ENCODE measurements around the gene KREMEN1.

KREMEN1 gene

GRCh38 chr22:29060931-29061330 is 11.9 kb upstream of the KREMEN1 start:
- no peaks in the 10 kb centered on the region for H3K36me3 ChIP-seq (ENCODE audit: insufficient read depth, low read length)
- no peak overlapping the region for H3K27ac ChIP-seq (ENCODE audit: low read length)
- H3K4me1 ChIP-seq (ENCODE audit: insufficient read depth, low read length), result peaks cover 21% of the 10 kb centered on the region
- H3K27me3 ChIP-seq (ENCODE audit: insufficient read depth, low read length, poor library complexity), result no peaks in the 10 kb centered on the region
- H2AFZ ChIP-seq (ENCODE audit: low read depth, low read length), result no peak overlapping the region
- H4K20me1 ChIP-seq (ENCODE audit: insufficient read depth, low read length), result no peaks in the 10 kb centered on the region
- H3K4me2 ChIP-seq (ENCODE audit: insufficient read depth, low read length), result no peak overlapping the region
- no peak for DNase-seq
- H3K4me3 ChIP-seq (ENCODE audit: low read depth in 1 of 2, low read length in 2 of 2), result no peak overlapping the region
- no peak overlapping the region for H3K9ac ChIP-seq (ENCODE audit: low read depth, low read length)
- H3K9me3 ChIP-seq (ENCODE audit: insufficient read depth, low read length, severe bottlenecking), result no peaks in the 10 kb centered on the region
- TF ChIP-seq EZH2 (IDR thresholded peaks at IDR 0.05; ENCODE audit: borderline replicate concordance, low read depth, low read length, severe bottlenecking), result no peak
- no peak for TF ChIP-seq CTCF (IDR thresholded peaks at IDR 0.05; ENCODE audit: borderline replicate concordance, extremely low read depth, low read length, poor library complexity, severe bottlenecking)
- ATAC-seq (ENCODE audit: insufficient read depth, low read depth), result no peak
- H3K79me2 ChIP-seq (ENCODE audit: insufficient read depth, low read length), result no peaks in the 10 kb centered on the region

- DNase-seq (no peak), ATAC-seq (ENCODE audit: insufficient read depth, low read depth) (no peak)
- Histone ChIP-seq H3K36me3 (ENCODE audit: insufficient read depth, low read length) (no peaks in the 10 kb centered on the region), H3K79me2 (ENCODE audit: insufficient read depth, low read length) (no peaks in the 10 kb centered on the region), H3K4me3 (ENCODE audit: low read depth in 1 of 2, low read length in 2 of 2) (no peak within 1 kb of the TSS), H3K27me3 (ENCODE audit: insufficient read depth, low read length, poor library complexity) (no peaks in the 10 kb centered on the region), H3K4me1 (ENCODE audit: insufficient read depth, low read length) (peaks cover 21% of the 10 kb centered on the region), H4K20me1 (ENCODE audit: insufficient read depth, low read length) (no peaks in the 10 kb centered on the region), H3K9me3 (ENCODE audit: insufficient read depth, low read length, severe bottlenecking) (no peaks in the 10 kb centered on the region), H3K27ac (ENCODE audit: low read length) (no peak within 1 kb of the TSS), H2AFZ (ENCODE audit: low read depth, low read length) (no peak within 1 kb of the TSS), H3K9ac (ENCODE audit: low read depth, low read length) (no peak within 1 kb of the TSS), H3K4me2 (ENCODE audit: insufficient read depth, low read length) (no peak within 1 kb of the TSS)
- TF ChIP-seq CTCF (IDR thresholded peaks at IDR 0.05; ENCODE audit: borderline replicate concordance, extremely low read depth, low read length, poor library complexity, severe bottlenecking), result no peak
- no peak for TF ChIP-seq EZH2 (IDR thresholded peaks at IDR 0.05; ENCODE audit: borderline replicate concordance, low read depth, low read length, severe bottlenecking)
Measured at GRCh38 chr22:29061773-29062172, 11.1 kb upstream of the KREMEN1 start, which contains the start of gene C22orf31. C22orf31 (minus strand) TSS chr22:29061831; CDS start chr22:29061792, 39 bp downstream.

GRCh38 chr22:29062286-29062821 is 10.5 kb upstream of the KREMEN1 start:
- Histone ChIP-seq H3K27ac (ENCODE audit: low read length) (no peak overlapping the region), H4K20me1 (ENCODE audit: insufficient read depth, low read length) (no peaks in the 10 kb centered on the region)
- TF ChIP-seq CTCF (IDR thresholded peaks at IDR 0.05; ENCODE audit: borderline replicate concordance, extremely low read depth, low read length, poor library complexity, severe bottlenecking), result no peak

More at GRCh38 chr22:29062286-29062821, 10.5 kb upstream of the KREMEN1 start:
- Histone ChIP-seq H2AFZ (ENCODE audit: low read depth, low read length) (no peak overlapping the region), H3K79me2 (ENCODE audit: insufficient read depth, low read length) (no peaks in the 10 kb centered on the region), H3K9me3 (ENCODE audit: insufficient read depth, low read length, severe bottlenecking) (no peaks in the 10 kb centered on the region), H3K4me3 (ENCODE audit: low read depth in 1 of 2, low read length in 2 of 2) (no peak overlapping the region), H3K36me3 (ENCODE audit: insufficient read depth, low read length) (no peaks in the 10 kb centered on the region), H3K4me2 (ENCODE audit: insufficient read depth, low read length) (no peak overlapping the region), H3K9ac (ENCODE audit: low read depth, low read length) (no peak overlapping the region), H3K4me1 (ENCODE audit: insufficient read depth, low read length) (peaks cover 21% of the 10 kb centered on the region), H3K27me3 (ENCODE audit: insufficient read depth, low read length, poor library complexity) (no peaks in the 10 kb centered on the region)
- no peak for DNase-seq
- no peak for ATAC-seq (ENCODE audit: insufficient read depth, low read depth)

All from DND-41 (cell line).